Activated T-helper 1 cell treated with anti-CD3 and anti-CD28 coated beads, Interleukin-12 subunit alpha, Interleukin-12 subunit beta, Interleukin-2, Interleukin-4 antibody, amounts not matched to agents 30 ng/mL and 10 ng/mL and 1 ng/mL, durations not matched to agents 14 hours and 24 hours and 36 hours (primary cell): ENCODE measurements around the gene TSHR. TPM values are rescaled to one million over a fixed set of nuclear protein-coding genes. Genes with fewer than 3 reads are reported as not detected.
"Not testable (repeated sequence)": the region's sequence is repeated elsewhere in the genome, so short reads cannot be mapped to it uniquely, and the experiment has no call there.

Source experiments
- DNase-seq: peaks from one replicate; pipeline ENCODE4 v3.0.0; 2021; ENCODE audit warnings: low spot score
- H3K27ac Mint-ChIP-seq: one replicate; pipeline ENCODE4 v1.8.0; 2021; ENCODE audit warnings: mild to moderate bottlenecking, mixed read lengths
- H3K27me3 Mint-ChIP-seq: one replicate; pipeline ENCODE4 v1.8.0; 2022; ENCODE audit warnings: mild to moderate bottlenecking, moderate library complexity, mixed read lengths; ENCODE audit not compliant: insufficient read depth
- H3K36me3 Mint-ChIP-seq: one replicate; pipeline ENCODE4 v1.8.0; 2021; ENCODE audit warnings: low read depth, mixed read lengths
- H3K4me1 Mint-ChIP-seq: one replicate; pipeline ENCODE4 v1.8.0; 2021; ENCODE audit warnings: low read depth, mixed read lengths
- H3K4me3 Mint-ChIP-seq: one replicate; pipeline ENCODE4 v1.8.0; 2021; ENCODE audit warnings: mild to moderate bottlenecking, moderate library complexity, mixed read lengths
- H3K9me3 Mint-ChIP-seq: one replicate; pipeline ENCODE4 v1.8.0; 2021; ENCODE audit warnings: mixed read lengths
- intact Hi-C: fragments of 100-400 bp; cut with micrococcal nuclease; formaldehyde crosslinking; loops from one replicate; pipeline ENCODE4 v1.15.1; 2024
- total RNA-seq: library from RNA; stranded (reverse); gene quantifications from 2 replicates; pipeline ENCODE4 v1.2.3, GENCODE V29; 2022

The TSHR gene
- total RNA-seq, result 0.16 and 0.47 TPM in 2 replicates

DNA sequence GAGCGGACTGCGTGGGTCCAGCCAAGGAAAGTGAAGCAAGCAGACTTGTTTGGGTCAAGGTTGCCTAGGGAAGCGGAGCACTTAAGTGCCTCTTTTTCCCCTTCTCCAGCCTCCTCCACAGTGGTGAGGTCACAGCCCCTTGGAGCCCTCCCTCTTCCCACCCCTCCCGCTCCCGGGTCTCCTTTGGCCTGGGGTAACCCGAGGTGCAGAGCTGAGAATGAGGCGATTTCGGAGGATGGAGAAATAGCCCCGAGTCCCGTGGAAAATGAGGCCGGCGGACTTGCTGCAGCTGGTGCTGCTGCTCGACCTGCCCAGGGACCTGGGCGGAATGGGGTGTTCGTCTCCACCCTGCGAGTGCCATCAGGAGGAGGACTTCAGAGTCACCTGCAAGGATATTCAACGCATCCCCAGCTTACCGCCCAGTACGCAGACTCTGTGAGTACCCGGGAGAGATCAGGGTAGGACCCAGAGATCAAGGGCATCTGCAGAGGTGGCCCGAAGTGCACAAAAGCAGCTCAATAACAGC, at the start of gene TSHR:
Gene TSHR (plus strand): TSS at position 206 of the 526 bp plus-strand sequence. CDS start 60 bp downstream, at position 266.
- H3K4me1 Mint-ChIP-seq, result peaks cover 58% of the 10 kb centered on the region
- peak within 1 kb of the TSS; percentile 62 for H3K27ac Mint-ChIP-seq
- H3K9me3 Mint-ChIP-seq, result no peaks in the 10 kb centered on the region
- DNase-seq, result no peak
- intact Hi-C loops, result loop anchor here (2.0 kb wide), 1 partner anchor 509 kb away; no protein-coding TSS in a partner anchor
- H3K4me3 Mint-ChIP-seq, result peak within 1 kb of the TSS; percentile 88
- H3K27me3 Mint-ChIP-seq, result peaks cover 25% of the 10 kb centered on the region
- peaks cover 9% of the 10 kb centered on the region for H3K36me3 Mint-ChIP-seq

DNA sequence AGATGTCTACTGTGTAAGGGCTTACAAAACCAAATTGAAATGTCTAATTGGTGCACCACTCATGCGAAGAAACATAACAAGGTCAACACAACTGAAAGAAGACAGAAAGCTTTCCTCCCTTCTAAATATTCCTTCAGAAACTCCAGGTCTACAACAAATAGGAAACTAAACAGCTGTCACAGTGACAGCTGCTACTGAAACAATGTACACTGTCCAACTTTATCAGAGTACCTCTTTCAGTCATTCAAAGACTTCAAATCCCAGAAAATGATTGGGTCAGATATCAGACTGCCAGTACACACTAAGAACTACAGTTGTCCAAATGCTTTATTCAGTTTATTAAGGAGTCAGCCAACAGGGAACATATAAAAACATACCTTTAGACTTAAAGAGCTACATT, 49.1 kb upstream of the TSHR start:
- no peaks in the 10 kb centered on the region for H3K9me3 Mint-ChIP-seq
- no peak for DNase-seq
- intact Hi-C loops, result no loop called here
- H3K36me3 Mint-ChIP-seq, result peaks cover 14% of the 10 kb centered on the region
- H3K4me1 Mint-ChIP-seq, result peaks cover 12% of the 10 kb centered on the region
- no peak overlapping the region for H3K4me3 Mint-ChIP-seq
- no peaks in the 10 kb centered on the region for H3K27me3 Mint-ChIP-seq
- H3K27ac Mint-ChIP-seq, result no peak overlapping the region

DNA sequence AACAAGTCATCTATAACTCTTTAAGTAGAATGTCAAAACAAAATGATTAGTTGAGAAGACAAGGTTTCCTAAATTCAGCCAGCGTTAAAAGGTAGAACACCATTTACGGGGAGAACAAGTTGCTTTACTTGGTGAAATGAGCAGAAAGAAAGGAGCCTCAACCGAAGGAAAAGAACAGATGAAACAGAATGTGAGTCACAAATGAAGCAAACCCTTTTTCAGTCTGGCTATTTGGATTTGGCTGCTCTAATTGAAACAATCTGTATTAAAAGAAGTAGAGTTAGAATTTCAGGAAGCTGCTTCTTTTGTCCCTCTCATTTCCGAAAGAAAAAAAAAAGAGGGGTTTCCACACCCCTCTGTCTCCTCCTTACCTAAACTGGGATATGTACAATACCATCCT, 48.5 kb upstream of the TSHR start:
- Mint-ChIP-seq H3K4me3 (no peak overlapping the region), H3K27me3 (no peaks in the 10 kb centered on the region), H3K27ac (no peak overlapping the region), H3K9me3 (no peaks in the 10 kb centered on the region), H3K36me3 (peaks cover 14% of the 10 kb centered on the region), H3K4me1 (peaks cover 12% of the 10 kb centered on the region)
- intact Hi-C loops, result no loop called here
- no peak for DNase-seq

DNA sequence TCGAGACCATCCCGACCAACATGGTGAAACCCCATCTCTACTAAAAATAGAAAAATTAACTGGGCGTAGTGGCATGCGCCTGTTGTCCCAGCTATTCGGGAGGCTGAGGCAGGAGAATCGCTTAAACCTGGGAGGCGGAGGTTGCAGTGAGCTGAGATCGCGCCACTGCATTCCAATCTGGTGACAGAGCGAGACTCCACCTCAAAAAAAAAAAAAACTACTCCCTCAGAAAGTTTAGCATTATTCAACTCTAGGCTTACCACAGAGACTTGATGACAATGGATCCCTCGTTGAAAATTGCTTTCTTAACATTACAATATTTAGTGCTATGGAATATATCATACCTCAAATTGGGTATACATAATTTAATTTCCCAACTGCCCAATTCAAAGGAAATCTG, 43.4 kb upstream of the TSHR start:
- H3K4me1 Mint-ChIP-seq, H3K9me3 Mint-ChIP-seq, DNase-seq, H3K4me3 Mint-ChIP-seq, H3K27ac Mint-ChIP-seq, H3K27me3 Mint-ChIP-seq, intact Hi-C loops: not testable (repeated sequence)
- peaks cover 12% of the 10 kb centered on the region for H3K36me3 Mint-ChIP-seq

DNA sequence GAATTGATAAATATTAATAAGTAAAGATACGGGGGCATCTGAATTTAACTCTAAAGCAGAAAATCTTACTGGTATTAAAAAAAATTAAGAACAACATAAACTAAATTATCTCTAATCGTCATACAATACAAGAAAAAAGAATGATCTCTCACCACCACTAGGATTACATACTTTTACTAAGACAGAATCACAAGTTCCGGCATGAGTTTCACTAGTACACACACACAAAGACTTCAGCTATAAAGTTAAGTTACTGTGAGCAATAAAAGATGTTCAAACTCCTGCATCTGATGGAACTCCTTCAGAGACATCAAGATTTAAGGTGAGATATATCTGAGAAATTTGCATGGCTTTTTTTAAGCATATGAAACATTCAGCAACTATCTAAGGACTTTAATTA, 35.8 kb upstream of the TSHR start:
- no peak for DNase-seq
- no peak overlapping the region for H3K27ac Mint-ChIP-seq
- H3K9me3 Mint-ChIP-seq, result no peaks in the 10 kb centered on the region
- intact Hi-C loops, result no loop called here
- H3K4me1 Mint-ChIP-seq, result peaks cover 7% of the 10 kb centered on the region
- H3K36me3 Mint-ChIP-seq, result peaks cover 13% of the 10 kb centered on the region
- H3K4me3 Mint-ChIP-seq, result no peak overlapping the region
- no peaks in the 10 kb centered on the region for H3K27me3 Mint-ChIP-seq

DNA sequence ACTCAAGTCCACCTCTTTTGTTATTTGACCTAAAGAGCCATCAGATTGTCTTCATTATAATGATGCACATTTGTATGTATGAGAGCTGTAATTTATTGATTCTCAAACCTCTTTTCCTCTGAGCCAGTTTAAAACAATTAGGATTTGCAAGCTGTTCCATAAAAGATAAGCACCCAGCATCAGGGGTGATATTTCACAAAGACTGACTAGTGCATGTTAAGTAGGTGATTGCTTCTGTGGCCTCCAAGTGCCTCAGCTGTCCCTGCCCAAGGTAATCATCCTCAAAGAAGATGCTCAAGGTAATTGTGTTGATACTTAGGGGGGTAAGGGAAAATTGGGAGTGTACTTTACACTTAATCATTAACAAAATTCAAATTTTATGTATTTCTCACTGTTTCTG, 32.1 kb upstream of the TSHR start:
- H3K27me3 Mint-ChIP-seq, result no peaks in the 10 kb centered on the region
- no peak overlapping the region for H3K4me3 Mint-ChIP-seq
- no peak for DNase-seq
- H3K4me1 Mint-ChIP-seq, result peaks cover 31% of the 10 kb centered on the region
- H3K9me3 Mint-ChIP-seq, result no peaks in the 10 kb centered on the region
- H3K36me3 Mint-ChIP-seq, result peaks cover 12% of the 10 kb centered on the region
- no peak overlapping the region for H3K27ac Mint-ChIP-seq
- intact Hi-C loops, result no loop called here

DNA sequence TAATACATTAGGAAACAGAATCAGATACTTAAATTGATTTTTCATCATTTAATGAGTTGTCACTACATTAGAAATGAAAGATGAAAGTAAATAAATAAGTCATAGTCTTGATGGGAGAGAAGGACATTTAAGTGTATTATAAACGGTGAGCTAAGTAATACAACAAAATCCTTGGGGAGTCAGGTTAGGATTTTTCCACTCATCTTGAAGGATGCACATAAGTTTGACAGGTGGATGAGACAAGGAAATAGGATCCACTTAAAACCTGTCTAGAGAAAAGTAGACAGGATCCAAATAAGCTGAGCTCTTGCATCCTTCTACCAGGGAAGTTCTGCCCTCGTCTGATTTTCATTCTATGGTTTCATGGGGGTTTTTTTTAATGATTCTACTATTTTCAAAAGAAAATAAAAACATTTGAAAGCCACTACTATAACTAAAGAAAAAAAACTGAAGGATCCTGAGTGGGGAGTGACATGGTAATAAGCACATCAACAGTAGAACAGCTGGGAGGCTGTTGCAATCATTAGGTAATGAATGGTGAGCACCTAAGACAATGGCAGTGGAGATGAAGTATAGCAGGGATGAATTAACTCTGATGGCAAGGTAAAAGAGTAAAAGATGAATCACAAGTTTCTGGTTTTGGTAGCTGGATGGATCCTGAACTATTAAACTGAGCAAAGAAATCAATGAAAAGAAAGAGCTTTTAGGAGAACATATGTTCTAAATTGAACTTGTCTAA, 30.9 kb upstream of the TSHR start:
- H3K27ac Mint-ChIP-seq, result no peak overlapping the region
- H3K4me3 Mint-ChIP-seq, result no peak overlapping the region
- H3K9me3 Mint-ChIP-seq, result no peaks in the 10 kb centered on the region
- no peaks in the 10 kb centered on the region for H3K27me3 Mint-ChIP-seq
- peaks cover 18% of the 10 kb centered on the region for H3K36me3 Mint-ChIP-seq
- intact Hi-C loops, result no loop called here
- peaks cover 31% of the 10 kb centered on the region for H3K4me1 Mint-ChIP-seq
- no peak for DNase-seq

DNA sequence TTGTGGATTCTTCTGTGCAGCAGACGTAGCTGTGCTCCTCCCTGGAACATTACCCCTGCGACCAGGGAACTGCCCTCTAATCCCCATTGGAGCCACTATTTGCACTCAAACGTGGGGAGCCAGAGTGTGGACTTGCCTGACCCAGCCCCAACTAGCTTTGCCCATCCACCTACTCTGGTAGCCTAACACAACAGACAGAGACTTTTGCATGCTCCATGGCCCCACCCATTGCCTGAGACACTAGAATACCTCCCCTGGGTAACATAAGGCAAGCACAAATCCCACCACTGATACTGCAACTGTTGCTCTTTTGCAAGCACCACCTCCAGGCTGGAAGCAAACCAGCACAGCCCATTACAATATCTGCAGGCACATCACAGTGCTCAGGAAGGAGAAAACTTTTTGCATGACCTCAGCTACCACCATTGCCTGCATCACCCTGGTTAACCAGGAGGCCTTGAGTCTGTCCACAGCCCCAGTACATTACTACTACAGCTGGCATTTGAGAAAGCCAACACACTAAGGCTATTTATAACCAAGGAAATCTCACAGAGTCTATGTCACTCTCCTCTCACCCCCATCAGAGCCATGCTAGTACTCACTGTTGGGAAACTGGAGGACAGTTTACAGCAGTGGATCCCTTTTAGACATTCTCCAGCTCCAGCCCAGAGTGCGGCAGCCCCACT, 28.9 kb upstream of the TSHR start:
- intact Hi-C loops, result no loop called here
- no peaks in the 10 kb centered on the region for H3K27me3 Mint-ChIP-seq
- H3K36me3 Mint-ChIP-seq, result peaks cover 27% of the 10 kb centered on the region
- peak overlapping the region; percentile 1 for H3K27ac Mint-ChIP-seq
- no peak for DNase-seq
- no peak overlapping the region for H3K4me3 Mint-ChIP-seq
- peaks cover 4% of the 10 kb centered on the region for H3K9me3 Mint-ChIP-seq
- peaks cover 50% of the 10 kb centered on the region for H3K4me1 Mint-ChIP-seq

DNA sequence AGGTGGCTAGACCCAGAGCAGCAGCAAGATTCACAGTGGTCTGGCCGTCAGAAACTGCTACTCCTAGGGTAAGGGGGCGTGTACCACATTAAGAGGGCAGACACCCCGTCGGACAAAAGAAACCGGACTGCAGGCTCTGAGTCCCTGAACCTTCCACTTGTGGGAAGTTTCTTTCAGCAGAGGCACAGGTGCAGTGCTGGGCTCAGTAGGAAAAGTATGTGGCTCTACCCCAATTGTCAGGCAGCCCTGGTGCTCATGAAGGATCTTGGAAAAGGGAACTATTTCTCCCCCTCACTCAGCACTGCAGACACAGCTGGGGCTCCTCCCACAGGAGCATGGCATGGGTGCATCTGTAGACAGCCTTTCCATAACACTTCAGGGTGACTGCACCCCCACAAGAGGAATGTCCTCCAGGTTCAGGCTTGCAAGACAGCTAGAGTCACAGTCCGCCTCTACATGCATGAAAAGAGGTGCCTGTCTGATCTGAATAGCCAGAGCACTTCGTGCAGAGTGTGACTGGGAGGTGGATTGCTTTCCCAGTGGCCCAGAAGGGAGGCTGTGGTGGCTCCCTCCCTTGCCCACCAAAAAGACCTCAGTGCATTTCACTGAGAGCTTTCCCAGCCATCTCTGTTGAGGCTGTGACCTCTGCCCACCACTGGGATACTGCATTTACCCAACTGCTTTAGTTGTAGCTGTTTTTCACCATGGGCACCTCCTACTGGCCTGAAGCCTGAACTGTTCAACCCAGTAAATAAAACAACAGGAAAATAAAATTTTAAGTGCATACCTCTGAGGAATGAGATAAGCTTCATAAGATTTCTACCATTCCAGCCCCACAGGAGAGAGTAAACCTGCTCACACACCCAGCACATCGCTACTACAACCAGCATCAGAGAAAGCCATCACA, 28.1 kb upstream of the TSHR start:
- Mint-ChIP-seq H3K27me3 (no peaks in the 10 kb centered on the region), H3K4me1 (peaks cover 55% of the 10 kb centered on the region), H3K27ac (no peak overlapping the region), H3K36me3 (peaks cover 28% of the 10 kb centered on the region), H3K4me3 (no peak overlapping the region), H3K9me3 (peaks cover 11% of the 10 kb centered on the region)
- DNase-seq, result no peak
- intact Hi-C loops, result no loop called here

DNA sequence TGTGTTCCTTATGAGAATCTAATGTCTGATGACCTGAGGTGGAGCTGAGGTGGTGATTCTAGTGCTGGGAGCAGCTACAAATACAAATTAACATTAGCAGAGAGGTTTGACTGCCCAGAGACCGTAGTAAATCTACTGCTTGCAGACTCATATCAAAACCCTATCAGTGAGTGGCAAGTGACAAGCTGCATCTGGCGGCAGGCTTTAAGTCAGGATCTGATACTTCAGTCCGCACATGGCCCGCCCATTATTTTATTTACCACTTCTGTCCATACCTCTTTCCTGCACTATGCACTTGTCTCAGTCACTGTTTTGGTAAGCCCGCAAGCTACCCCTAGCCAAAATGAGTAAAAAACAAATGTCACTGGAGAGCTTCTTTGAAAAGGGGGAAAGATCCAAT, 25.3 kb upstream of the TSHR start:
- H3K9me3 Mint-ChIP-seq, result peaks cover 11% of the 10 kb centered on the region
- no peak overlapping the region for H3K4me3 Mint-ChIP-seq
- peak overlapping the region; percentile 32 for H3K27ac Mint-ChIP-seq
- DNase-seq, result no peak
- no peaks in the 10 kb centered on the region for H3K27me3 Mint-ChIP-seq
- peaks cover 66% of the 10 kb centered on the region for H3K4me1 Mint-ChIP-seq
- intact Hi-C loops, result loop anchor here (2.0 kb wide), 1 partner anchor 57 kb away; no protein-coding TSS in a partner anchor
- H3K36me3 Mint-ChIP-seq, result peaks cover 37% of the 10 kb centered on the region

DNA sequence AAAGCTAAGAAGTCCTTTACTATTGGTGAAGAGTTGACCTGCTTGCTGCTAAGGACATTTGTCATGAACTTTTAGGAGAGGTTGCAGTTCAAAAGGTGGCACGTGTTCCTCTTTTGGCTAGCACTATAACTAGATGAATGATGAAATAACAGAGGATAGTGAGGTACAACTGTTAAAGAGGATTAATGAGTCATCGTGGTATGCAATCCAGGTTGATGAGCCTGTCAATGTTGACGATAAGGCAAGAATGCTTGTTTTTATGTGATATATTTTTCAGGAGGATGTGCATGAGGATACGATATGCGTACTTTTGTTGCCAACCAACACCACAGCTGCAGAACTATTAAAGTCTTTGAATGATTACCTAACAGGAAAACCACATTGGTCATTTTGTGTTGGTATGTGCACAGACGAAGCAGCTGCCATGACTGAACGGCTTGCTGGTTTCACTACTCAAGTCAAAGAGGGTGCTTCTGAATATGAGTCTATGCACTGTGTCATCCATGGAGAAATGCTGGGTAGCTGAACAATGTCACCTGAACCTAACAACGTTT, 24.5 kb upstream of the TSHR start:
- Mint-ChIP-seq H3K9me3 (peaks cover 11% of the 10 kb centered on the region), H3K36me3 (peaks cover 39% of the 10 kb centered on the region), H3K27ac (peak overlapping the region; percentile 64), H3K4me1 (peaks cover 58% of the 10 kb centered on the region), H3K27me3 (no peaks in the 10 kb centered on the region), H3K4me3 (peak overlapping the region; percentile 27)
- DNase-seq, result peak; percentile 55
- intact Hi-C loops, result loop anchor here (1.0 to 2.0 kb wide), 3 partner anchors 11 to 56 kb away; no protein-coding TSS in a partner anchor

DNA sequence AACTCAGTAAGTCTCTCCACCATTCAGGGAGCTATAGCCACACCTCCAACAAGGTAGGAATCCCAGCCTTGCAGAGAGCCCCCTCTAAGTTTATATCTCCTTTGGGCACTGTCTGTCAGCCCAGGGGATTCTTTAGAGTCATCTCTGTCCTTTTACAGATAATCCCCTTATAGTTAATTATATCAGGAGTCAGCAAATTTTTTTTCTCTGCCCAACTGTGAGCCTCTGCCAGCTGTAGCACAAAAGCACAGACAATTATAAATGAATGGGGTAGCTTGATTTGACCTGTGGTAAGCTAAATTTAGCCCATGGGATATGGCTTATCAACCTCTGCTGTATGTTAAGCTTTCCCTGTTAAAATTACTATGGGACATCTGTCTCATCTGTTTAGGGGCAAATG, 22.1 kb upstream of the TSHR start:
- Mint-ChIP-seq H3K27me3 (no peaks in the 10 kb centered on the region), H3K27ac (no peak overlapping the region), H3K4me3 (no peak overlapping the region), H3K36me3 (peaks cover 37% of the 10 kb centered on the region), H3K4me1 (peaks cover 40% of the 10 kb centered on the region), H3K9me3 (peaks cover 11% of the 10 kb centered on the region)
- no peak for DNase-seq
- intact Hi-C loops, result no loop called here
